HepG2 (cell line): ENCODE measurements around the gene STRN3. TPM values are rescaled to one million over a fixed set of nuclear protein-coding genes. Genes with fewer than 3 reads are reported as not detected.
"Not testable (repeated sequence)": the region's sequence is repeated elsewhere in the genome, so short reads cannot be mapped to it uniquely, and the experiment has no call there.

Source experiments
- ATAC-seq: fragments of 200-7000 bp; cut with Tn5 transposase; 3 replicates; pipeline ENCODE4 v1.9.1; 2020; ENCODE audit warnings: mild to moderate bottlenecking, moderate library complexity
- BruUV-seq: library from RNA; stranded (reverse); fragments of 400-500 nt; replicated peaks from 2 replicates; lab custom pipeline; 2021; lab: Mats Ljungman, UMichigan
- CTCF ChIA-PET: fragments of 300-600 bp; formaldehyde crosslinking; extraction: SDS; loops from one replicate; lab custom pipeline; 2021; ENCODE audit warnings: low total read pairs, inconsistent platforms, low intra/inter-chr PET ratio; lab: Yijun Ruan, JAX
- POLR2A ChIA-PET: fragments of 350-600 bp; sonication (Branson Sonifier 250); formaldehyde crosslinking; loops from one replicate; lab custom pipeline; 2020; ENCODE audit warnings: antibody characterized with exemption, inconsistent platforms; lab: Yijun Ruan, JAX
- DNase-seq: peaks from one replicate; pipeline ENCODE4 v3.0.0-alpha.2; 2015; ENCODE audit warnings: low spot score
- FAIRE-seq: peaks from 3 replicates; lab custom pipeline; 2011; peaks lifted over from hg19 to GRCh38; lab: Jason Lieb, UNC
- H2AFZ ChIP-seq: one replicate; pipeline ENCODE4 v1.6.1; 2011; ENCODE audit warnings: low read length, inconsistent platforms
- H3K27ac ChIP-seq: fragments of 300-600 bp; 3 replicates; pipeline ENCODE4 v1.8.0; 2011; ENCODE audit warnings: mixed run types, mild to moderate bottlenecking, mixed read lengths, low read length, inconsistent platforms; ENCODE audit not compliant: insufficient read depth; ENCODE audit errors: extremely low read length
- H3K27me3 ChIP-seq, 2 experiments: fragments of 200-600 bp in 1 of 2; 2 replicates in 1 of 2; 3 replicates in 1 of 2; pipeline versions ENCODE4 v1.6.0 to v1.8.0; 2011; ENCODE audit warnings: low read length in 2 of 2, mild to moderate bottlenecking in 2 of 2, moderate library complexity in 2 of 2, inconsistent platforms in 1 of 2; ENCODE audit not compliant: insufficient read depth in 2 of 2, control insufficient read depth in 1 of 2
- H3K36me3 ChIP-seq, 2 experiments: fragments of 200-600 bp in 1 of 2; replicated peaks in 1 of 2; 2 replicates in 1 of 2; 3 replicates in 1 of 2; pipeline versions ENCODE4 v1.5.1 to v1.8.0; 2011; ENCODE audit warnings: low read length in 2 of 2, inconsistent platforms in 1 of 2; ENCODE audit not compliant: insufficient read depth in 2 of 2, control insufficient read depth in 1 of 2
- H3K4me1 ChIP-seq: 2 replicates; pipeline ENCODE4 v1.5.1; 2012; ENCODE audit warnings: low read length, inconsistent platforms; ENCODE audit not compliant: insufficient read depth
- H3K4me2 ChIP-seq: 2 replicates; pipeline ENCODE4 v1.6.0; 2011; ENCODE audit warnings: low read depth, low read length, inconsistent platforms
- H3K4me3 ChIP-seq, 3 experiments: fragments of 200-600 bp in 1 of 3; sonication (generic), shearing (Covaris generic) in 1 of 3; replicated peaks in 1 of 3; 2 replicates each; pipeline ENCODE4 v1.5.1; 2011 to 2016; ENCODE audit warnings: low read length in 3 of 3, inconsistent platforms in 2 of 3, low read depth in 2 of 3, mild to moderate bottlenecking in 2 of 3, control low read depth in 1 of 3, mixed read lengths in 1 of 3; ENCODE audit not compliant: insufficient read depth in 1 of 3
- H3K79me2 ChIP-seq: one replicate; pipeline ENCODE4 v1.6.1; 2011; ENCODE audit warnings: low read length, inconsistent platforms; ENCODE audit not compliant: insufficient read depth
- H3K9ac ChIP-seq: 2 replicates; pipeline ENCODE4 v1.6.0; 2011; ENCODE audit warnings: mild to moderate bottlenecking, low read depth, low read length, inconsistent platforms; ENCODE audit not compliant: insufficient read depth
- H3K9me3 ChIP-seq: 2 replicates; pipeline ENCODE4 v1.5.1; 2012; ENCODE audit warnings: mild to moderate bottlenecking, low read length
- H4K20me1 ChIP-seq: 2 replicates; pipeline ENCODE4 v1.6.0; 2011; ENCODE audit warnings: inconsistent platforms, mild to moderate bottlenecking, low read length, moderate library complexity; ENCODE audit not compliant: insufficient read depth
- TBP ChIP-seq: sonication (generic); formaldehyde crosslinking; IDR thresholded peaks from 2 replicates; pipeline ENCODE4 v1.5.0; 2020; ENCODE audit warnings: missing genetic modification reagents
- ZNF383 ChIP-seq: sonication (generic); formaldehyde crosslinking; IDR thresholded peaks from 2 replicates; pipeline ENCODE4 v1.4.0; 2020; ENCODE audit warnings: missing genetic modification reagents, mild to moderate bottlenecking, borderline replicate concordance
- ZNF431 ChIP-seq: sonication (generic); formaldehyde crosslinking; IDR thresholded peaks from 2 replicates; pipeline ENCODE4 v1.9.0; 2022; ENCODE audit warnings: missing genetic modification reagents, low read depth, mild to moderate bottlenecking, borderline replicate concordance
- WGBS: methylation state at CpG from one replicate; pipeline ENCODE4 v1.1.6; 2017; ENCODE audit warnings: low lambda C conversion rate; 5-methylcytosine and 5-hydroxymethylcytosine counted together
- in situ Hi-C: cut with HindIII; loops from 2 replicates; pipeline ENCODE4 v1.10.0; 2017; ENCODE audit warnings: low pct_unique_long_range_greater_than_20kb; ENCODE audit not compliant: extremely low pct_ligation_motif_present
- intact Hi-C: fragments of 100-400 bp; cut with micrococcal nuclease; formaldehyde crosslinking; loops from one replicate; pipeline ENCODE4 v1.10.0; 2022; ENCODE audit not compliant: unreplicated experiment
- polyA plus RNA-seq, 8 experiments: library from polyadenylated mRNA; depleted of rRNA in 3 of 8; stranded (reverse) in 7 of 8; unstranded in 1 of 8; fragments of >200 nt; fragmentation: Illumina TruSeq in 4 of 8; extraction: Trizol in 4 of 8; gene quantifications; 2 replicates each; pipeline versions ENCODE4 v1.2.1 to v1.2.3, GENCODE V29; 2011 to 2016; ENCODE audit warnings: low read depth in 4 of 8, missing spikeins in 1 of 8, mixed read lengths in 1 of 8; ENCODE audit not compliant: insufficient read depth in 1 of 8
- total RNA-seq, 5 experiments: library from RNA; depleted of rRNA; stranded (reverse); fragments of >200 nt; fragmentation: Illumina TruSeq; extraction: Trizol; gene quantifications; 2 replicates each; pipeline ENCODE4 v1.2.3, GENCODE V29; 2016; ENCODE audit warnings: low read depth in 1 of 5
- TF ChIP-seq, protein P1 (sequence below): IDR thresholded peaks from 2 replicates; pipeline ENCODE4 v1.6.1; 2016; ENCODE audit warnings: mild to moderate bottlenecking, missing biosample characterization, missing genetic modification reagents

The STRN3 gene
- total and polyA plus RNA-seq, 2 of the 13 experiments (the other 11 are each of a cell fraction or from before 2014, with no cell fraction given), result 49.4 to 123 TPM

DNA sequence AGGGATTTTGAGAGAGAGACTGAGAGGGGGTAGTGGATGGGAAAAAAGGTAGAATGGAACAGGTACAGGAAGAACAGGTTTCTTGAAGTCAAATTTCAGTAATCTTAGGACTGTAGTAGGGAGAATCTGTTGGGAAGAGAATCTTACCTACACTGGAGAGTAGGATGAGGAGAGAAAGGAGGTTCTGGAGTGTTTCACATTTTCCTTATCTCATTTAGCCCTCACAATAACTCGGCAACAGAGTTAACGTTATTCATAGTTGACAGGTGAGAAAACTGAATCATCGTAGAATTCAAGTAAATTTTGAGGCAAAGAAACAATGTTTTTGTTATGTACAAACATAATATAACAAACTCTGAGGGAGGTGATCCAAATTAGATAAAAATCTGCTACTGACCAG, 17.2 kb upstream of the STRN3 start:
- no peak for FAIRE-seq
- H4K20me1 ChIP-seq, result no peaks in the 10 kb centered on the region
- H3K4me1 ChIP-seq, result peaks cover 13% of the 10 kb centered on the region
- no peak for ATAC-seq
- CTCF ChIA-PET, result no interaction called here
- no peaks in the 10 kb centered on the region for H3K9me3 ChIP-seq
- H3K9ac ChIP-seq, result no peak overlapping the region
- no peaks in the 10 kb centered on the region for H3K36me3 ChIP-seq
- no peak overlapping the region for H2AFZ ChIP-seq
- in situ Hi-C loops, result no loop called here
- no peak for TF ChIP-seq ZNF431 (CRISPR knock-in tag)
- TF ChIP-seq, protein P1, sequence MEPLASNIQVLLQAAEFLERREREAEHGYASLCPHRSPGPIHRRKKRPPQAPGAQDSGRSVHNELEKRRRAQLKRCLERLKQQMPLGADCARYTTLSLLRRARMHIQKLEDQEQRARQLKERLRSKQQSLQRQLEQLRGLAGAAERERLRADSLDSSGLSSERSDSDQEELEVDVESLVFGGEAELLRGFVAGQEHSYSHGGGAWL (CRISPR knock-in tag), result no peak
- TF ChIP-seq TBP (CRISPR knock-in tag), result no peak
- TF ChIP-seq ZNF383, result no peak
- BruUV-seq, result no TSS peak
- H3K27me3 ChIP-seq, result no peaks in the 10 kb centered on the region
- no peak overlapping the region for H3K4me2 ChIP-seq
- no peak overlapping the region for H3K27ac ChIP-seq
- WGBS, result 95% methylated on average over 3 of the region's 3 CpGs
- DNase-seq, result no peak
- no peaks in the 10 kb centered on the region for H3K79me2 ChIP-seq
- intact Hi-C loops, result no loop called here
- POLR2A ChIA-PET, result interaction anchor here (1.9 kb wide), 1 partner anchor 17 kb away, joined by 13 read pairs; the partner anchor contains the start of genes AP4S1 and STRN3
- H3K4me3 ChIP-seq, result no peak overlapping the region

DNA sequence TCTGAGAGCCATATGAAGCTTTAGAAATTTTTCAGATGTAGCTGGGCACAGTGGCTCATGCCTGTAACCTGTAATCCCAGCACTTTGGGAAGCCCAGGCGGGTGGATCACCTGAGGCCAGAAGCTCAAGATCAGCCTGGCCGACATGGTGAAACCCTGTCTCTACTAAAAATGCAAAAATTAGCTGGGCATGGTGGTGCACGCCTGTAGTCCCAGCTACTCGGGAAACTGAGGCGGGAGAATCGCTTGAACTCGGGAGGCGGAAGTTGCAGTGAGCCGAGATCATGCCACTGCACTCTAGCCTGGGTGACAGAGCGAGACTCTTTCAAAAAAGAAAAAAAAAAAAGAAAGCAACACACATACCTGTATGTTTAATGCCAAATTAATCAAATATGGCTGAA, 16.7 kb upstream of the STRN3 start:
- H3K79me2 ChIP-seq, H3K4me3 ChIP-seq, intact Hi-C loops, in situ Hi-C loops, H2AFZ ChIP-seq, H3K9me3 ChIP-seq, DNase-seq, BruUV-seq, H4K20me1 ChIP-seq, H3K27me3 ChIP-seq, FAIRE-seq, H3K27ac ChIP-seq, H3K36me3 ChIP-seq, H3K4me2 ChIP-seq, ATAC-seq, CTCF ChIA-PET, H3K9ac ChIP-seq: not testable (repeated sequence)
- H3K4me1 ChIP-seq, result peaks cover 15% of the 10 kb centered on the region
- 91% methylated on average over 10 of the region's 10 CpGs for WGBS
- POLR2A ChIA-PET, result interaction anchor here (1.9 kb wide), 1 partner anchor 17 kb away, joined by 13 read pairs; the partner anchor contains the start of genes AP4S1 and STRN3
